GOT3 (cell line): ENCODE measurements around the gene WWP2.
"Not testable (repeated sequence)": the region's sequence is repeated elsewhere in the genome, so short reads cannot be mapped to it uniquely, and the experiment has no call there.

ENCODE experiments used
- DNase-seq: peaks from one replicate; lab custom pipeline; 2025; ENCODE audit warnings: mixed read lengths; lab: John Stamatoyannopoulos, UW

WWP2 gene

DNA sequence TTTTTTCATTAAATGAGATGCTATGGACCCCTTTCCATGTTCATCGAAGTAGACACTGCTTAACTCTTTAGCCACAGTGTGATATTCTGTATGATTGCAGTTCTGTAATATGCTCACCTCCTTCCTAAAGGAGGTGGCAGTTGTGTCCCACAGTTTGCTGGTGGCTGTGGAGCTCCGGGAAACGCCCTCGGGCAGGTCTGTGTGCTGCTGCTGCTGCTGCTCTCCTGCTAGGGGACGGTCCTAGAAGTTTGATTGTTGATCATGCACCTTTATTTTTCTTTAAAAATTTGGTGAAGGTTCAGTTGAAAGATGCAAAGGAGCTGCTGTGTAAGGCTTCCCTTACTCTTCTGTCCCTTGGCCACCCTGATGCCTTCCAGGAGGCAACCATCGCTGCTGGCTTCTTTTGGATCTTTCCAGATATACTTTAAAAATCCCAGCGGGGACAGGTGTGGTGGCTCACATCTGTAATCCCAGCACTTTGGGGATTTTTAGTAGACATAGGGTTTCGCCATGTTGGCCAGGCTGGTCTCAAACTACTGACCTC is 180.6 kb downstream of the WWP2 start:
- no peak for DNase-seq

DNA sequence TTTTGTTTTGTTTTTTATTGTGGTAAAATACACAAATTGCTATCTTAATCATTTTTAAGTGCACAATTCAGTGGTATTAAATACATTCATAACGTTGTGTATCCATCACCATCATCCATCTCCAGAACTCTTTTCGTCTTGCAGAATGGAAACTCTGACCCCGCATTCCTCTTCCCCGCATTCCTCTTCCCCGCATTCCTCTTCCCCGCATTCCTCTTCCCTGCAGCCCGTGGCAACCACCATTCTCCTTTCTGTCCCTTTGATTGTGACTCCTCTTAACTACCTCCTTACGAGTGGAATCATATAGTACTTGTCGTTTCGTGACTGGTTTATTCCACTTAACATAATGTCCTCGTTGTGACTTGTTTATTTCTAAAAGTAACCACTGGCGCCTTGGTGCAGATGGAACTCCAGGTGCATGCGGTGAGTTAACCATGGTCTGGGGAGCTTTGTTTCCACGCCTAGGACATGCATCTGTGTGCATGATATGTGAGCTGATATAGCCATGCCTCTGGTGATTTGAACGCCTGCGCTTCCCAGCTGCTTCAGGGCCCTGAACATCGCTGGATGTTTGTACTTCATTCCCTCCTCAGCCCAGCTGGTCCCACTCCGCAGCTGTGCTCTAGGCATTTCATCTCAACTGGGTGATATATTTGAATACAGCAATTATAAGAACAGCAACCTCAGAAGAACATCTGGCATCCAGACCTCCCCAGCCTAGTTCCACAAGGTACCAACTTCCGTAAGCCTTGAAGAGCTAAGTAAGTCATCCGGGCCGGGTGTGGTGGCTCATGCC is 181.3 kb downstream of the WWP2 start:
- DNase-seq, result not testable (repeated sequence)

DNA sequence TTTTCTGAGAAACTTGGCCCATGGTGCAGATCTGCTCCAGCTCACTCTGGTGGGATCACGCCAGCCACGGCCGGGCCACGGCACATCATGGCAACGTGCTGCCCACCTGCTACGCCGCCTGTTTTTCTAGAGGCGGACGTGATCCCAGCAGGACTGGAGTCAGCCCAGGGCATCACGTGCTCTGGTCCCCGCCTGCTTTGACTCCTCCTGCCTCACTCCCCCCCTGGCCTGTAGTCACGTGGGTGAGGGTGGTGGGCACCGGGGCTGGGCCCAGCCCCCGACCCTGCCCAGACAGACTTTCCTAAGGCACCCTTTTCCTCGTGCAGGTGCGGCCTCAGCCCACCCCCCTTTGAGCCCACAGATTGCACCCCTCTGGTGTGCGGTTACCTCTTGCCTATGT is 188.3 kb downstream of the WWP2 start:
- not testable (repeated sequence) for DNase-seq

DNA sequence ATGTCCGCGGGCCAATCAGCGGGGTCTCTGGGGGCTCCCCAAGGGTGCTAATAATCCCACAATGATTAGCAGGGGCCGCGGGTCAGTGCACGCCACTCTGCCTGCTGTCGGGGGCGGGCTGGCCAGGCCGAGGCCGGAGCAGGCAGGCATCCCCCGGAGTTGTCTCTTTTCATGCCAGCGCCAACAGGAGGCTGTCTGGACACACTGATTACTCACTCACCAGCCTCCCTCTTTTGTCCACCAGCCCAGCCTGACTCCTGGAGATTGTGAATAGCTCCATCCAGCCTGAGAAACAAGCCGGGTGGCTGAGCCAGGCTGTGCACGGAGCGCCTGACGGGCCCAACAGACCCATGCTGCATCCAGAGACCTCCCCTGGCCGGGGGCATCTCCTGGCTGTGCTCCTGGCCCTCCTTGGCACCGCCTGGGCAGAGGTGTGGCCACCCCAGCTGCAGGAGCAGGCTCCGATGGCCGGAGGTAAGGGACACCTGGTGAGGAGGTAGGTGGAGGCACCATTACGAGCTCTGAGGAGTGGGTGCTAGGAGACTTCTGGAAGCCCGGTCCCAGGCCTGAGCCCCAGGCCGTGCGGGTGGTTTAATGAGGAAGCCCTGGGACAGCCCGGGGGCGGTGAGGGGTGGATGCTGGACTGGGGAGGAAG is 189.0 kb downstream of the WWP2 start, which contains the start of gene CLEC18A:
CLEC18A (plus strand) TSS at position 318 of the 655 bp plus-strand sequence; CDS start at position 351, 33 bp downstream.
- not testable (repeated sequence) for DNase-seq

DNA sequence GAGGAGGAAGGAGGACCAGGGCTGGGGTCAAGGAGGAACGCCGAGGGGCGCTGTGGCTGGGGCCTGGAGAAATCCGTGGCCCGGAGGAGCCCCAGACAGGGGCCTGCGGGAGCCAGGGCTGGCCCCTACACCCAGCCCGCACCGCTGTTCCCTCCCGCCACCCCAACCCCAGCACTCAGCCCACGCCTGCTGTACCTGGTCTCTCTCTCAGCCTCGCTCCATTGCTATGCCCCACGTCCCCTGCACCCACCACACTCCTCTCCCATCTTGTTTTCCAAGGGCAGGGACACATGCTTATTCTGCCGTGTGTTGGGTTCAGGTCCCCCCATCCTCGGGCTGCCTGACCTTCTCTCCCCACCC is 189.5 kb downstream of the WWP2 start:
- DNase-seq, result not testable (repeated sequence)

DNA sequence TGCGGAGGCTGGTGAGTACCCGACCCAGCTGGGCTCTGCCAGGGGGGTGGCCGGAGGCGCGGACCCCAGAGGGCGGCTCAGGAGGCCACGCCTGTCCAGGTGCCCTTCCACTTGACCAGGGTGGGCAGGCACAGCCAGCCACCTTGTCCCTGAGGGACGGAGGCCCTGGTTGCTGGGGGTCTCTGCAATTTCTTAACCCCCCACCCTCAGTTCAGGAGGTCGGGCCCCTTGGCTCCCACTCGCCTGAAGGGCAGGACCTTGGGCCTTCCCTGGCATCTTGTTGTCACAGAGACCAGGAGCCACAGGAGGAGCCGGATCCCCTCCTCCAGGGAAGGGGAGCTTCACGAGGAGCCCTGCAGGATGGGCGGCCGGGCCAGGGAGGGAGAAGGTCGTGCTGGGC is 190.0 kb downstream of the WWP2 start:
- not testable (repeated sequence) for DNase-seq

DNA sequence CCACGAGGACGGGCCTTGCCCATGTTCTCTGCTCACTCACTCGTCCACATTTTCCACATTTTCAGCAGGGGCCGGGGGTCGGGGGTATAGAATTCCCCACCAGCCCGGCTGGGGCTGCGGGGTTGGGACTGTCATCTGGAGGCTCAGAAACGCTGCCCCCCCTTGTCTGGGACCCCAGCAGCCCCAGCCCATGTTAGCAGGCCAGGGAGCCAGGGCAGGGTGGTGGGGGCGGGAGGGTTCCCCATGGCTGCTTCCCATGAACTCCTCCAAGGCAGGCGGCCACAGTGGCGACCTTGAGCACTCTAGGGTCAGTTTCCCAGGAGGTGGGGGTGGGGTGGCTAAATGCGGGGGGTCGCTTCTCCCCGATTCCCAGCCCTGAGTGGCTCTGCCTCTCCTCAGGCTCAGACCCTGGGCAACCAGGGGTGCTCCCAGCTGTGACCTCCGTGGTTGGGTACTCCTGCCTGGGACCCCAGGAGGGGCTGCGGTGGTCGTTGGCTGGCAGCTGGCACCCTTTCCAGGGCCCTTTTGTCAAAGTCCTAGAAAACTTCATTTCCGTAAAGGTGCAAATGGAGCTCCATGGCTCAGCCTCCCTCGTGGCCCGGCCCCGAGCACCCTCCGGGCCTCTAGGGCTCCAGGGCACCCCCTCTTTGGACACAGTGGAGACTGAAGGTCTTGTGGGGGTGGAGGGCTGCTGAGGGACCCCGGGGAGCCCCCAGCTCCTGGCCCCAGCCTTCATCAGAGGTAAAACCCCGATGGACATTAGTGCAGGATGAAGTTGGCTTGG is 190.6 kb downstream of the WWP2 start:
- not testable (repeated sequence) for DNase-seq

DNA sequence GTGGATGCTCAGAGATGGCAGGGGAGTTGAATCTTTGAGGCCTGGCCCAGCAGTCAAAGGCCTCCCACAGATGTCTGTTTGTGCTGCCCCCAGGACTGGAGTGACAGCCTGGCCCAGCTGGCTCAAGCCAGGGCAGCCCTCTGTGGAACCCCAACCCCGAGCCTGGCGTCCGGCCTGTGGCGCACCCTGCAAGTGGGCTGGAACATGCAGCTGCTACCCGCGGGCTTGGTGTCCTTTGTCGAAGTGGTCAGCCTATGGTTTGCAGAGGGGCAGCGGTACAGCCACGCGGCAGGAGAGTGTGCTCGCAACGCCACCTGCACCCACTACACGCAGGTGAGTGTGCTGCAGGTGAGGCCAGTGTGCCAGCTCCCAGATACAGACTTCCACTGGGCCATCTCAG is 192.1 kb downstream of the WWP2 start:
- DNase-seq, result not testable (repeated sequence)

DNA sequence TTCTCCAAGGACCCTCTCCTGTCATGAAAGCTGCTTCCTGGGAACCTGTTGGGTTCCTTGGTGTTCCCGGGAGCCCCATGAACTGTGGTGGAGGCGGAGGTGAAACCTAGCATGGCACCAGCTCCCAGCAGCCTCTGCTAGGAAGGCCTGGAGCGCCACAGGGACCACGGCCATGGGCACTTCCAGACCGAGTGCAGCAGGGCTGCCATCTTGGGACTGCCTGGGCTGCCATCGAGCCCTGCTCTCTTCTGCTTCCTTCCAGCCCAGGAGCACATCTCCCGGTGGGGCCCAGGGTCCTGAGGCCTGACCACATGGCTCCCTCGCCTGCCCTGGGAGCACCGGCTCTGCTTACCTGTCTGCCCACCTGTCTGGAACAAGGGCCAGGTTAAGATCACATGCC is 201.2 kb downstream of the WWP2 start:
- not testable (repeated sequence) for DNase-seq

DNA sequence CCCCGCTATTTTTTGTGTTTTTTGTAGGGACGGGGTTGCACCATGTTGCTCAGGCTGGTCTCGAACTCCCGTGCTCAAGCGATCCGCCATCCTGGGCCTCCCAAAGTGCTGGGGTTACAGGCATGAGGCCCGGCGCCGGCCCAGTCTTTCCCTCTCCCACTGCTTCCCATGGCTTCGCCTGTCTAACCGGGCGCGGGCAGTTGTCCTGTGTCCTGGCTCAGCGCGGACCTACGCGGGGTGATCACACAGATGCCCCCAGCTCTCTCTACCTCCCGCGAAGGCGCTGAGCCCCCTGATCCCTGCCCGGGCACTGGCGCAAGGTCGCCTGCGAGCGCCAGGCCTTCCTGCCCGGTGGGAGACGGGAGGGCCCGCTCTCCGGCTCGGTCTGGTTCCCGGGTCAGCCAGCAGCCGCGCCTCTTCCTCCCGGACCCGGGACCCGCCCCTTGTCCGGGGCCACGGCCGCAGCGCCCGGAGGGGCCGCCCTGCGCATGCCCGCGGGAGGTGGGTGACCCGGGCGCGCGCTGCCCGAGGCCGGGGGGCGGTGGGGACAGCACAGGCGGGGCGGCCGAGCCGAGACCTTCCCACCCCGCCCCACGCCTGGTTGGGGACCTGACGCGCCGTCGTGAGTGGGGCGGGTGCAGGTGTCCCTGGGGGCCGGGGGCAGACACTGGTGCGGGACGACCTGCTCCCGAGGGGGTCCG is 203.0 kb downstream of the WWP2 start:
- not testable (repeated sequence) for DNase-seq

DNA sequence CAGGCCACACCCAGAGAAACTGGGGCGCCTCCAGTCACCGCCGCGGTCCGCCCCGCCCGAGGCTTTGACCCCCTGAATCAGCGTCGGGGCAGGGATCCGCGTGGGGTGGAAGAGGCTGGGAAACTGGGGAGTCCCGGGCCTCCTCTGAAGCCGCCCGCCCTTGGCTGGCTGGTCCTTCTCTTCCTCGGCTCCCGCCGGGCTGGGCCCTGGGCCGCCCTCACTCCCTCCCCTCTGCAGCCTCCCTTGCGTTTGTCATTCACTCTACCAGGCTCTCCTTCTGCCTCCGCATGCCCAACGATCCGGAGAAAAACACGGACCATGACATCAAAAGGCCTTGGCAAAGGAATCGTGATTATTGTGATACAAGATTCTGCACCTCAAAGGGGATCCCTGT is 203.5 kb downstream of the WWP2 start:
- not testable (repeated sequence) for DNase-seq

DNA sequence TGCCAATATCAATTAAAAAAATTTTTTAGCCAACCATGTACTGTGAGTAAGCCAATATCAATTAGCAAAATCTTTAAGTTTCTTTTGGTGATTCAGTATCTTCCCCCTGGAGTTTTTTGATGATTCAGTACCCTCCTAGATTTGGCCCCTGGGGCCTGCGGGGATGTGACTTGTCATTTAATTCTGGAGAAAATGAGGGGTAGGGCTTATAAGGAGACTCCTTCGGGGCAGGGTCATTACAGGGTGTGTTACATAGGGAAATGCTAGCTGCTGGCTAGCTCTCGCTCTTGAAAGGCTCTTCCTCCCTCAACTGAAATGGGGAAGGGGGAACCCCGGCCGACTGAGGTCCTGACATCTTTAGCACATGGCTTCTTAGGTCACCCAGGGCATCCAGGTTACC is 205.6 kb downstream of the WWP2 start:
- not testable (repeated sequence) for DNase-seq

DNA sequence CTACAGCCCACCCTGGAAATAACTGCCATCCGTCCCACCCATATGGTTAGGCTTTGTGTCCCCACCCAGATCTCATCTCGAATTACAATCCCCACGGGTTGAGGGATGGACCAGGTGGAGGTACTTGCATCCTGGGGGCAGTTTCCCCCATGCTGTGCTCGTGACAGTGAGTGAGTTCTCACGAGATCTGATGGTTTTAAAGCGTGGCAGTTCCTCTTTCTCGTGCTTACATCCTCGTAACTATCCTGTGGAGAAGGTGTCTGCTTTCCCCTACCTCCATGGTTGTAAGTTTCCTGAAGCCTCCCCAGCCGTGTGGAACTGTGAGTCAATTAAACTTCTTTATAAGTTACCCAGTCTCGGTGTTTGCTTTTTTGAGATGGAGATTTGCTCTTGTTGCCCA is 206.0 kb downstream of the WWP2 start:
- not testable (repeated sequence) for DNase-seq

DNA sequence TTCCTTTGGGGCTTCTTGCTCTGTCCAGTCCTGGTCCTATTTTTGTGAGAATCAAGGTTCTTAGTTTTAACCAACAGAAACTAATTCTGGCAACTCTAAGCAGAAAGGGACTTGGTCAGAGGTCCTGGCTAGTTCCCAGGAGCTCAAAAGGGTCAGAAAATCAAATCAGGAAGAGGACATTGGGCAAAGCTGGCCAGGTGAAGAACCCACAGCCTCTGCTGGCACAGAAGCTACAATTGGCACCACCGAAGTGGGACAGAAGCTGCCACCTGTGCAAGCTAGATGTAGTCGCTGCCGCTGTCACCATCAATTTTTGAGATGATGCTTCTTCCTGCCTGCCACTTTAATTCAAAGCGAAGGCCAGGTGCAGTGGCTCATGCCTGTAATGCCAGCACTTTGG is 207.5 kb downstream of the WWP2 start:
- DNase-seq, result not testable (repeated sequence)

DNA sequence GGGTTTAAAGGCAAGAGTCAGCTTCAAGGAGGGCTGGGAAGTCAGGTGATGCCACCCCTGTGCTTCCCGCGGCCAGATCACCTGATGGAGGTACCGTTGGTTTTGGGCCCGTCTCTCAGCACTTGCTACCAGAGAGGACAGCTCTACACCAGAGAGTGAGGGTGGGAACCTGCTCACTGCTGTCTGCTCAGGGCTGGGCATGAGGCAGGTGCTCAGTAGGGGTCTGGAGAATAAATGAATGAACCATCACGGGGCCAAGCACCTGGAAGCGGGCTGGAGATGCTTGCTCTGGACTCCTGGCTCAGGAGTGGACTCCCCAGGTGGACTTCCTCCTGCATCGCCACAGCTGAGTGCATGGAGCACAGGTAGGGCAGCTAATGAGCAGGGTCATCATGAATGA is 210.0 kb downstream of the WWP2 start:
- not testable (repeated sequence) for DNase-seq

DNA sequence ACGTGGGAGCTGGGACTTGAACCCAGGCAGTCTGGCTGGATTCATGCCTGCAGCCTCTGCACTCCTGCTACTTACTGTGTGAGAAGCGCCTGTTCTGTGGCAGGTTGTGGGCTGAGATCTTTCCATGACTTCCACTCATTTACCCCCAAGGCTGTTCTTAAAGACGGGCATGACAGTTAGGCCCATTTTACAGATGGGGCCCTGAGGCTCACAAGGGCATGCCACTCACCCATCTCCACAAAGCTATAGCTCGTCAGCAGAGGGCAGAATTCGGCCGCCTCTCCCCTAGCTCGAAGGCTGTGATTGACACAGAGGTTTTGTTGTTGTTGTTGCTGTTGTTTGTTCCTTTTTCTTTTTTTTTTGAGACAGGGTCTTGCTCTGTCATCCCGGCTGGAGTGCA is 210.8 kb downstream of the WWP2 start:
- DNase-seq, result not testable (repeated sequence)

DNA sequence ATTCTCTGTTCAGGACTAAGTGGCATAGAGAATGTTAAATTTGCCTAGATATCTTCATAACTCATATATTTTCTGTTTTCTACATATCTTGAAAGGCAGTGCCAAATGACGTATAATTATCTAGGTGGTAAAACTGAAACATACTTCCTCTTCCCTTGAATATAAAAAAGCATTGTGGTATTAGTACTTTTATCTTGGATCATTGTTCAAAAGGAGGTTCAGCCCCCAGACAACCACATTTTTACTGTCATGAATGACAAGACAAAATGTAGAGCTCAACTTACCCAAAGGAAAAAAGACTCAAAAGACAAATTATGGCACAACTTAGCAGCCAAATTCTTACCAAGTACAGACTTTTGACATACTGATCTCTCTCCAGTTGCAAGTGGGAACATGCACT is 223.1 kb downstream of the WWP2 start:
- not testable (repeated sequence) for DNase-seq
